Stimulated activated CD4-positive, alpha-beta T cell treated with anti-CD3 and anti-CD28 coated beads, Interleukin-15, amount 100 ng/mL, for 24 hours (primary cell): ENCODE data around the gene UGT1A4.

ENCODE experiments used
- DNase-seq: peaks from one replicate; pipeline ENCODE4 v3.0.0-alpha.2; 2020

Gene UGT1A4

DNA sequence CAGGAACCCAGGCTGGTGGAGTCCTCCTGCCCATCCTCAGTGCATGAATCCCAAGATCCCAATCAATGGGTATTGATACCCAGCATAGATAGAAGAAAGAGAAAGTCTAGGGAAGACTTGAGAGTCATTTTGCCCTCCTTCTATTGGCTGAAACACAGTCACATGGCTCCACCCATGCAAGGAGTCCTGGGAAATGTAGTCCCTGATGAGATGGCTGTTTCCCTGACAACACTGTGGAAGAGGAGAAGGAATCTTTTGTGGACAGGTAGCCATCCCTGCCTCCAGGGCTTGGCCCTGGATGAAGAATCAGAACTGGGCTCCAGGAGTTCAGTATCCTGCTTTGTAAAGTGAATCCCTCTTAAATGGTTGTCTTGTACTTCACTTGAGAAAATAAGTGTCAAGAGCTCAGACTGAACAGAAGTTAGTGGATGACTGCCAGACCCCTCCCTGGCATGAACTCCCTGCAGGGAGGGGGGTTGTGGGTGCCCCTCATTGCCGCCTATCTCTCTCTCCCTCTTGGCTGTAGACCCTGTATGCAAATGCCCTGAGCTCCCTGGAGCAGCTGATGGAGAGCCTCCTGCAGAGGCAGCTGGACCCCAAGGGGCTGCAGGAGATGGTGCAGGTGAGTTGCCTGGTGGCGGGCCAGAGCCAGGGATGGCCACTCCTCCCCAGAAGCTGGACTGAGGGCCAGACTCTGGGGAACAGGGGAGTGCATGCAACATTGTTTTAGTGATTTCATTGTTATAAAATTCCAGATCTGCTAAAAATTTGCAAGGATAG, 95.7 kb downstream of the UGT1A4 start:
- no peak for DNase-seq

DNA sequence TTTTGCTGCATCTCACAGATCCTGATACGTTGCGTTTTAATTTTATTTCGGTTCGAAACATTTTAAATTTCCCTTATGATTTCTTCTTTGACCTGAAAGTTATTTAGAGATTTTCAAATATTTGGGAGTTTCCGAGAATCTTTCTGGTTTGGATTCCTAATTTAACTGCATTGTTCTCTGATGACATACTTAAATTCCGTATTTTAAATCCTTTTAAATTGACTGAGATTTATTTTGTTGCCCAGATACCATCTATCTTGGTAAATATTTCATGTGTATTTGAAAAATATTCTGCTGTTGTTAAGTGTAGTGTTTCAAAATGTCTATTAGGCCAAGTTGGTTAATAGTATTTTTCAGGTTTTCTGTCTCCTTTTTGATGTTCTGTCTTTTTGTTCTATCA, 97.3 kb downstream of the UGT1A4 start:
- DNase-seq: no peak

DNA sequence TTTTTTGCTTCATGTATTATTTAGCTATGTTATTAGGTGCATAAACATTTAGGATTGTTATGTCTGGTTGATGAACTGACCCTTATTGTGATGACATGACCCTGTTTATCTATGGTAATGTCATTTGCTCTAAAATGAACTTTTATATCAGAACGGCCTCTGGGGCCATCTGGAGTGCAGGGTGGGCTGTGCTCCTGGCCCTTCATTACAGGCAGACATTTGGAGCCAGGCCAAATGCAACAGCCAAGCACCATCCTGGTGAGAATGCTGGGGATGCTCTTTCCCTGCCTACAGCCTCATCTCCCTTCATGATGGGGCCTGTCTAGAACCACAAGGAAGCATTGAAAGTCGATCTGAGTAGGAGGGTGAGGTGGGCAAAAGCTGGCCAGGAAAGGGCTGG, 97.8 kb downstream of the UGT1A4 start:
- DNase-seq: no peak

DNA sequence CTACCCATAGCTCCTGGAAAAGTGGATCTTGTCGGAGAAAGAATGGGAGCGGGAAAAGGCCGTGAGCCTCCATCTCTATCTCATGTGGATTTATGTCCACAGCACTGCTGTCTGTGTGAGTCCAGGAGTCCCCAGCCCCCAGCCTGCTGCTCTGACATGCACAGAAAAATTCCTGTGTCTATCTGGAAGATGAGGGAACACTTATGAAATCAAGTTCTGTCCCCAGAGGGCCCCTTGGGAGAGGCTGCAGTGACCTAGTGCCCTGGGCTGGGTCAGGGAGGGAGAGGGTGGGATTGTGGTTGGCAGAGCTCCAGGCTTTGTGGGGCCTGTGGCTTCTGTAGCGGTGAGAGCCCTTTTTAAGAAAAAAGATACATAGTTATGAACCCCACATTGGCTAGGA, 98.2 kb downstream of the UGT1A4 start:
- DNase-seq: no peak

GRCh38 chr2:233817361-233817911, 98.9 kb downstream of the UGT1A4 start:
- no peak for DNase-seq

- DNase-seq: no peak
These were observed 99.6 kb downstream of the UGT1A4 start for GRCh38 chr2:233817995-233818638.

GRCh38 chr2:233818639-233819621, 100.4 kb downstream of the UGT1A4 start:
- DNase-seq: no peak

GRCh38 chr2:233819884-233820773, 101.6 kb downstream of the UGT1A4 start:
- DNase-seq: no peak

DNA sequence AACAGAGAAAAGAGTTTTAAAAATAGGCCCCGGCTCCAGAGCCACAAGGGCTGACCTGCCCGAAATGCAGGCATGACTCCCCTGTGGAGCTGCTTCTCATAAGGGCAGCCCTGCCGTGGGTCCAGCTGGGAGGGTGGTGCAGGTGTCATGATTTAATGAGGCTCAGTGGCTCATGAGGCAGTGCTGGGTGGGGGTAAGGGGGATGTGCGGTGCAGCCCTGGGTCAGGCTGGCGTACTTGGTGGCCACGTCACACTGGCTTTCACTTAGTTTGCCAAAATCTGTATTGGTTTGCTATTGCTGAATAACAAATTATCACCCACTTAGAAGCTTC, 102.2 kb downstream of the UGT1A4 start:
- no peak for DNase-seq

DNA sequence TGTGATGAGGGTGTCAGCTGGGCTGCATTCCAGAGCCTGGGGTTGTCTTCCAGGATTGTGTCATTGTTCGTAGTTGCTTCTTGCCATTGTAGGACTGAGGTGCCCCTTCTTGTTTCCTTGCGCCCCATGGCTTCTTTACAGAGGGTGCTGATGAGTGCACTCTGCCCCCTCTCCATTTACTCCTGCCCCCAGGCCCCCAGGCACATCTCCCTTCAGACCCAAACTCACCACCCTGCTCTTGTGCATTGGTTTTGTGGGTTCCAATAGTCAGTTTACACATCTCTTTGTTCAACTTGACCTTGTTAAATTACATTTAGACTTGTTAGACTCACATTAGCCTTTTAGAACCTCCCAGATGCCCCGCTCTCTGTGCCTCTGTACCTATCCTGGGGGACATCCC, 102.7 kb downstream of the UGT1A4 start:
- DNase-seq: no peak

DNA sequence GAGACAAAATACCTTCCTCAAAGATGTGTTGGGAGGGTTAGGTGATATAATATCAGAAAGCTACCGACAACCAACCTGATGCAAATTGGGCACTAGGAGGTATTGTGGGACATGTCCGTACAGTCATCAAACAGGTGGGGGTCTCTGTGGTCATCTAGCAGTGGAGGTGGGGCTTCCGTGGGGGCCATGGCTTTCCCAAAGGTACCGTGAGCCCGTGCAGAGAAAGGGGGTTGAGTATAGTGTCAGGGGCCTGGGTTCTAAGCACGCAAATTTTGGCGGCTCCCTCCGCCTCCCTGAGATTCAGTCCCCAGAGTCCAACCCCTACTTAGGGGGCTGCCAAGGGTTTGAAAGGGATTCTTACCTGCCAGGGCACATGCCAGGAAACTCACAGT, 103.2 kb downstream of the UGT1A4 start:
- no peak for DNase-seq

DNA sequence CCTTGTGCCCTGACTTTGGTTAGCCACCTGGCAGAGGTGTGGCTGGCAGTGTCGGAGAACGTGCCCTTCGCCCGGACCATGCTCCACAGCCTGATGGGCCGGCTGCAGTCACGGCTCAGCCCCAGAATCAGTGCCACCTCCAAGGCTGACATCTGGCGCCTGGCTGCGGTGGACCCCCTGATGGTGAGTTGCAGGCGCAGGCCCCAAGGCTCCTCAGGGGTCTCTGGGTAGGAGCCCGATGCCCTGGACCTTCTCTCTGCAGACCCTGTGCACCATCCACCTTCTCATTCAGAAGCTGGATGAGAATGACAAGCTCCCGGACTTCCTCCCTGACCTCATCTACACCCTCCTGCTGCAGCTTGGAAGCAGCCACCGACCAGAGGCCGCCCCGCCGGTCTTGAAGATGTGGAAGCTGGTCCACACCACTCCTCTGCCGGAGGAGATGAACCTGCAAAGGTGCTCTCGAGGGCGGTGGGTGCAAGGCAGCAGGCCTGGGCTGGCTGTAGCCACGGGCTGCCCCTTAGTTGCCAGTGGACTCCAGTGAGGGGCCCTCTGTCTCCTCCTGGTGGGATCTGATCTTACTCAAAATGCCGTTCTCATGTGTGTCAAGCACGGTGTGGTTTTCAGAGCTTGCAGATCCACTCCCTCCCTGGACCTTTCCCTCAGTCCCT, 103.7 kb downstream of the UGT1A4 start:
- DNase-seq: no peak
